H1 (cell line): ENCODE results near the gene NEDD4L. TPM values are rescaled to one million over a fixed set of nuclear protein-coding genes. Genes with fewer than 3 reads are reported as not detected.

Source experiments
- CTCF ChIA-PET: fragments of 300-600 bp; sonication (Branson Sonifier 250); formaldehyde crosslinking; loops from one replicate; lab custom pipeline; 2021; ENCODE audit not compliant: partially characterized antibody; lab: Charles Lee
- POLR2A ChIA-PET: fragments of 300-600 bp; sonication (Branson Sonifier 250); formaldehyde crosslinking; loops from one replicate; lab custom pipeline; 2021; ENCODE audit warnings: inconsistent platforms; ENCODE audit not compliant: partially characterized antibody; lab: Charles Lee
- DNase-seq, 2 experiments: peaks; one replicate each; pipeline versions ENCODE4 v3.0.0 to v3.0.0-alpha.2; 2010 to 2022; ENCODE audit warnings: low spot score in 2 of 2, low read depth in 1 of 2, mixed read lengths in 1 of 2
- FAIRE-seq: peaks from 2 replicates; lab custom pipeline; 2011; peaks lifted over from hg19 to GRCh38; lab: Jason Lieb, UNC
- H2AFZ ChIP-seq: 2 replicates; pipeline ENCODE4 v1.8.1; 2012; ENCODE audit warnings: low read length, inconsistent platforms
- H2AK5ac ChIP-seq: 2 replicates; pipeline ENCODE4 v1.6.1; 2013; ENCODE audit warnings: low read depth, low read length
- H2BK120ac ChIP-seq: replicated peaks from 2 replicates; pipeline ENCODE3; 2013; ENCODE audit warnings: low read depth, low read length, inconsistent platforms
- H2BK12ac ChIP-seq: 2 replicates; pipeline ENCODE4 v1.6.1; 2013; ENCODE audit warnings: low read depth, low read length
- H2BK15ac ChIP-seq: 2 replicates; pipeline ENCODE4 v1.6.1; 2013; ENCODE audit warnings: low read length
- H2BK20ac ChIP-seq: 2 replicates; pipeline ENCODE4 v1.6.1; 2013; ENCODE audit warnings: low read length
- H2BK5ac ChIP-seq: 2 replicates; pipeline ENCODE4 v1.6.1; 2013; ENCODE audit warnings: low read depth, low read length
- H3K14ac ChIP-seq: 2 replicates; pipeline ENCODE4 v1.6.1; 2013; ENCODE audit warnings: inconsistent platforms; ENCODE audit not compliant: insufficient read length
- H3K18ac ChIP-seq: 2 replicates; pipeline ENCODE4 v1.6.1; 2013; ENCODE audit warnings: low read length; ENCODE audit errors: extremely low read depth
- H3K23ac ChIP-seq: 2 replicates; pipeline ENCODE4 v1.6.1; 2013; ENCODE audit warnings: inconsistent platforms; ENCODE audit not compliant: insufficient read length
- H3K23me2 ChIP-seq: 2 replicates; pipeline ENCODE4 v1.6.1; 2013; ENCODE audit warnings: low read depth, low read length
- H3K27ac ChIP-seq: 2 replicates; pipeline ENCODE4 v1.6.1; 2011; ENCODE audit warnings: low read depth, low read length, inconsistent platforms
- H3K27me3 ChIP-seq, 4 experiments: replicated peaks in 1 of 4; 1 replicate in 1 of 4; 2 replicates in 3 of 4; pipeline versions ENCODE4 v1.6.1 to v1.8.1; 2011 to 2013; ENCODE audit warnings: low read length in 3 of 4, mild to moderate bottlenecking in 3 of 4, inconsistent platforms in 2 of 4, mixed read lengths in 2 of 4, moderate library complexity in 1 of 4; ENCODE audit not compliant: control insufficient read depth in 3 of 4, insufficient read depth in 3 of 4; ENCODE audit errors: extremely low read depth in 1 of 4
- H3K36me3 ChIP-seq, 4 experiments: 2 replicates each; pipeline versions ENCODE4 v1.6.1 to v1.8.1; 2011 to 2013; ENCODE audit warnings: mild to moderate bottlenecking in 4 of 4, low read length in 3 of 4, moderate library complexity in 2 of 4, control low read depth in 1 of 4, inconsistent platforms in 1 of 4; ENCODE audit not compliant: insufficient read depth in 4 of 4, control insufficient read depth in 2 of 4
- H3K4ac ChIP-seq: replicated peaks from 2 replicates; pipeline ENCODE3; 2013; ENCODE audit warnings: low read length, low read depth, mixed read lengths, inconsistent platforms; ENCODE audit not compliant: insufficient read length
- H3K4me1 ChIP-seq, 4 experiments: replicated peaks in 1 of 4; 1 replicate in 1 of 4; 2 replicates in 3 of 4; pipeline versions ENCODE4 v1.6.1 to v1.8.1; 2011 to 2013; ENCODE audit warnings: low read length in 3 of 4, inconsistent platforms in 2 of 4, mixed read lengths in 1 of 4; ENCODE audit not compliant: insufficient read depth in 4 of 4, control insufficient read depth in 3 of 4
- H3K4me2 ChIP-seq, 2 experiments: 2 replicates each; pipeline versions ENCODE4 v1.6.1 to v1.8.1; 2011 to 2013; ENCODE audit warnings: low read depth in 2 of 2, low read length in 2 of 2, control low read depth in 1 of 2, inconsistent platforms in 1 of 2, mild to moderate bottlenecking in 1 of 2; ENCODE audit not compliant: insufficient read depth in 1 of 2
- H3K4me3 ChIP-seq, 4 experiments: fragments of 200-600, 300-600 bp in 1 of 4; sonication (generic), shearing (Covaris generic), sonication (Bioruptor Twin) in 1 of 4; 2 replicates each; pipeline versions ENCODE4 v1.5.1 to v1.8.1; 2011 to 2016; ENCODE audit warnings: low read length in 4 of 4, low read depth in 3 of 4, control low read depth in 2 of 4, inconsistent platforms in 2 of 4, mild to moderate bottlenecking in 2 of 4, mixed read lengths in 1 of 4, moderate library complexity in 1 of 4; ENCODE audit not compliant: insufficient read depth in 2 of 4; ENCODE audit errors: extremely low read depth in 1 of 4
- H3K56ac ChIP-seq: replicated peaks from 2 replicates; pipeline ENCODE3; 2013; ENCODE audit warnings: low read depth, mild to moderate bottlenecking, mixed read lengths, low read length, inconsistent platforms; ENCODE audit not compliant: insufficient read length
- H3K79me1 ChIP-seq: 2 replicates; pipeline ENCODE4 v1.6.1; 2013; ENCODE audit warnings: low read depth, low read length, control low read depth
- H3K79me2 ChIP-seq, 2 experiments: 2 replicates each; pipeline versions ENCODE4 v1.6.1 to v1.8.1; 2012 to 2013; ENCODE audit warnings: low read length in 2 of 2, mild to moderate bottlenecking in 2 of 2, inconsistent platforms in 1 of 2; ENCODE audit not compliant: insufficient read depth in 2 of 2, control insufficient read depth in 1 of 2
- H3K9ac ChIP-seq, 4 experiments: replicated peaks in 1 of 4; 1 replicate in 1 of 4; 2 replicates in 3 of 4; pipeline versions ENCODE4 v1.6.1 to v1.8.1; 2011 to 2013; ENCODE audit warnings: low read depth in 3 of 4, low read length in 3 of 4, control low read depth in 2 of 4, mild to moderate bottlenecking in 2 of 4, moderate library complexity in 2 of 4, inconsistent platforms in 1 of 4; ENCODE audit errors: extremely low read depth in 1 of 4
- H3K9me3 ChIP-seq, 2 experiments: 2 replicates each; pipeline versions ENCODE4 v1.6.1 to v1.8.1; 2012 to 2013; ENCODE audit warnings: mild to moderate bottlenecking in 2 of 2, moderate library complexity in 2 of 2, control low read depth in 1 of 2, inconsistent platforms in 1 of 2, low read depth in 1 of 2, low read length in 1 of 2, mixed read lengths in 1 of 2; ENCODE audit not compliant: insufficient read depth in 2 of 2
- H4K20me1 ChIP-seq, 2 experiments: replicated peaks in 1 of 2; 2 replicates each; pipeline versions ENCODE3 to v1.8.1; 2011 to 2013; ENCODE audit warnings: inconsistent platforms in 2 of 2, low read length in 2 of 2, mild to moderate bottlenecking in 1 of 2; ENCODE audit not compliant: insufficient read depth in 2 of 2, control insufficient read depth in 1 of 2
- H4K5ac ChIP-seq: 2 replicates; pipeline ENCODE4 v1.6.1; 2013; ENCODE audit warnings: low read length, low read depth, mixed read lengths, inconsistent platforms; ENCODE audit not compliant: insufficient read length
- H4K8ac ChIP-seq: 2 replicates; pipeline ENCODE4 v1.8.0; 2013; ENCODE audit warnings: mild to moderate bottlenecking, moderate library complexity, low read length, inconsistent platforms; ENCODE audit not compliant: insufficient read depth; ENCODE audit errors: extremely low read depth
- H4K91ac ChIP-seq: replicated peaks from 2 replicates; pipeline ENCODE3; 2013; ENCODE audit warnings: low read length, mixed read lengths, inconsistent platforms; ENCODE audit not compliant: insufficient read length
- CEBPB ChIP-seq: IDR thresholded peaks from 2 replicates; pipeline ENCODE4 v1.6.1; 2012; ENCODE audit warnings: low read depth, low read length
- CREB1 ChIP-seq: IDR thresholded peaks from 2 replicates; pipeline ENCODE4 v1.6.1; 2012; ENCODE audit warnings: inconsistent platforms
- WGBS, 2 experiments: shearing (Covaris generic) in 1 of 2; methylation state at CpG; one replicate each; pipeline versions ENCODE4 v1.1.6 to v1.1.7; 2013 to 2015; ENCODE audit warnings: low lambda C conversion rate in 2 of 2, mixed read lengths in 2 of 2, inconsistent platforms in 1 of 2, low coverage in 1 of 2, missing lambda C conversion rate in 1 of 2; ENCODE audit not compliant: insufficient replicate concordance in 2 of 2, insufficient coverage in 1 of 2, insufficient read length in 1 of 2; ENCODE audit errors: extremely low coverage in 1 of 2, missing lambda C conversion rate in 1 of 2; 5-methylcytosine and 5-hydroxymethylcytosine counted together
- polyA plus RNA-seq, 7 experiments: library from polyadenylated mRNA; depleted of rRNA in 3 of 7; stranded (reverse) in 5 of 7; unstranded in 2 of 7; fragments of >200 nt in 5 of 7; fragments of 200-250 nt in 2 of 7; gene quantifications; 1 replicate in 5 of 7; 2 replicates in 1 of 7; 4 replicates in 1 of 7; pipeline versions ENCODE4 v1.2.1 to v1.2.3, GENCODE V29; 2011 to 2013; ENCODE audit warnings: missing spikeins in 2 of 7, mixed read lengths in 2 of 7
- total RNA-seq: library from RNA; stranded (reverse); fragmentation: NEBNext Ultra II Directional; extraction: Animal tissue kit (Norgen Biotek cat#: 25700); gene quantifications from 2 replicates; pipeline ENCODE4 v1.2.1, GENCODE V29; 2021

The NEDD4L gene
- total and polyA plus RNA-seq, 2 of the 8 experiments (the other 6 are each of a cell fraction or from before 2014, with no cell fraction given) = 37.3 to 69.8 TPM

GRCh38 chr18:58012356-58012755, 31.7 kb upstream of the NEDD4L start:
- Histone ChIP-seq H3K36me3 (no peaks in the 10 kb centered on the region), H3K23me2 (no peaks in the 10 kb centered on the region), H4K5ac (no peak overlapping the region), H3K23ac (no peak overlapping the region), H4K20me1 (no peaks in the 10 kb centered on the region), H3K79me2 (no peaks in the 10 kb centered on the region), H3K4me2 (no peak overlapping the region), H3K79me1 (no peaks in the 10 kb centered on the region), H3K27me3 (no peaks in the 10 kb centered on the region), H2AFZ (no peak overlapping the region), H4K91ac (no peak overlapping the region), H3K56ac (no peak overlapping the region), H3K9ac (no peak overlapping the region), H3K27ac (no peak overlapping the region), H4K8ac (no peak overlapping the region), H2BK15ac (no peak overlapping the region), H2BK12ac (no peak overlapping the region), H3K9me3 (peaks cover 2 to 3% of the 10 kb centered on the region in 2 experiments; a peak in 1 of 4 replicates), H3K4me3 (no peak overlapping the region), H2BK20ac (no peak overlapping the region), H2BK5ac (no peak overlapping the region), H2AK5ac (no peak overlapping the region), H3K18ac (no peak overlapping the region), H3K4me1 (peaks cover 0 to 10% (median 0%) of the 10 kb centered on the region in 4 experiments; a peak in 2 of 7 replicates), H3K14ac (no peak overlapping the region), H2BK120ac (no peak overlapping the region), H3K4ac (no peak overlapping the region)
- no peak for DNase-seq
- FAIRE-seq = no peak
- TF ChIP-seq CEBPB (peak; percentile 61; the same call in 1 of the 2 replicates), CREB1 (no peak)
- 81% methylated on average over 1 of the region's 1 CpG; no CpG with 5 or more reads in 1 of the 2 experiments for WGBS, 2 experiments
- ChIA-PET POLR2A (no interaction called here), CTCF (interaction anchor here (1.1 to 1.5 kb wide), 3 partner anchors 15 to 110 kb away, joined by 3 to 5 read pairs (median 3); no protein-coding TSS in a partner anchor)
